ENCODE results near the gene DPCD.

DNA sequence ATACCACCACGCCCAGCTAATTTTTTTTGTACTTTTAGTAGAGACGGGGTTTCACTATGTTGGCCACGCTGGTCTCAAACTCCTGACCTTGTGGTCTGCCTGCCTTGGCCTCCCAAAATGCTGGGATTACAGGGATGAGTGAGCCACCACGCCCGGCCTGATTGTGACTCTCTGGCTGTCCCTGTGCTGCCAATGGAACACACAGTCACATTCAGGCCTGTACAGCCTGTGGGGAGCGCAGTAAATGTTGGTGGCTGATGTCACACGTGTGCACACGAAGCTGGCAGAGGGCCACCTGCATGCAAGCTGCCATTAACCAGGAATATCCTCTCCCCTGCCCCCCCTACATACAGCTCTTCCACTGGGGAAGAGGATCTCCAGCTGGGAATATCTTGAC lies 22.2 kb upstream of the DPCD start:
- TF ChIP-seq, protein P1, sequence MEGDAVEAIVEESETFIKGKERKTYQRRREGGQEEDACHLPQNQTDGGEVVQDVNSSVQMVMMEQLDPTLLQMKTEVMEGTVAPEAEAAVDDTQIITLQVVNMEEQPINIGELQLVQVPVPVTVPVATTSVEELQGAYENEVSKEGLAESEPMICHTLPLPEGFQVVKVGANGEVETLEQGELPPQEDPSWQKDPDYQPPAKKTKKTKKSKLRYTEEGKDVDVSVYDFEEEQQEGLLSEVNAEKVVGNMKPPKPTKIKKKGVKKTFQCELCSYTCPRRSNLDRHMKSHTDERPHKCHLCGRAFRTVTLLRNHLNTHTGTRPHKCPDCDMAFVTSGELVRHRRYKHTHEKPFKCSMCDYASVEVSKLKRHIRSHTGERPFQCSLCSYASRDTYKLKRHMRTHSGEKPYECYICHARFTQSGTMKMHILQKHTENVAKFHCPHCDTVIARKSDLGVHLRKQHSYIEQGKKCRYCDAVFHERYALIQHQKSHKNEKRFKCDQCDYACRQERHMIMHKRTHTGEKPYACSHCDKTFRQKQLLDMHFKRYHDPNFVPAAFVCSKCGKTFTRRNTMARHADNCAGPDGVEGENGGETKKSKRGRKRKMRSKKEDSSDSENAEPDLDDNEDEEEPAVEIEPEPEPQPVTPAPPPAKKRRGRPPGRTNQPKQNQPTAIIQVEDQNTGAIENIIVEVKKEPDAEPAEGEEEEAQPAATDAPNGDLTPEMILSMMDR (IDR thresholded peaks at IDR 0.05; ENCODE audit: low read length) = no peak
- TF ChIP-seq EZH2 (IDR thresholded peaks at IDR 0.05; ENCODE audit: borderline replicate concordance, low read length) = no peak

All from OCI-LY1 (cell line).